ENCODE measurements around the gene MAD2L1BP. TPM values are rescaled to one million over a fixed set of nuclear protein-coding genes. Genes with fewer than 3 reads are reported as not detected.

MAD2L1BP gene
- total and polyA plus RNA-seq, 2 of the 13 experiments (the other 11 are each of a cell fraction or from before 2014, with no cell fraction given), result 54.2 to 55.5 TPM

- TF ChIP-seq ZNF710 (CRISPR knock-in tag; IDR thresholded peaks at IDR 0.05; ENCODE audit: borderline replicate concordance) (peak; percentile 96), FOXP1 (IDR thresholded peaks at IDR 0.05) (peak; percentile 45; the same call in 1 of the 2 replicates), FOXP1 (CRISPR knock-in tag; IDR thresholded peaks at IDR 0.05) (peak; percentile 97), ZFP36 (IDR thresholded peaks at IDR 0.05; ENCODE audit: borderline replicate concordance, low read depth, low read length, partially characterized antibody) (peak; percentile 20), GPN1 (CRISPR knock-in tag; IDR thresholded peaks at IDR 0.05; ENCODE audit: borderline replicate concordance) (no peak), ZHX1 (CRISPR knock-in tag; IDR thresholded peaks at IDR 0.05; ENCODE audit: low read depth) (0 out of 2 replicates have a peak, but pooled peaks have one; percentile 41), ZNF460 (CRISPR knock-in tag; IDR thresholded peaks at IDR 0.05; ENCODE audit: borderline replicate concordance) (no peak; the same call in 1 of the 2 replicates), ZNF101 (CRISPR knock-in tag; IDR thresholded peaks at IDR 0.05; ENCODE audit: borderline replicate concordance, low read depth) (no peak), ELK4 (CRISPR knock-in tag; IDR thresholded peaks at IDR 0.05; ENCODE audit: borderline replicate concordance) (no peak), NFKBIZ (CRISPR knock-in tag; IDR thresholded peaks at IDR 0.05) (peak; percentile 55; the same call in 1 of the 2 replicates), ZFP36L1 (CRISPR knock-in tag; IDR thresholded peaks at IDR 0.05) (peak; percentile 67; the same call in 1 of the 2 replicates), KLF9 (CRISPR knock-in tag; IDR thresholded peaks at IDR 0.05; ENCODE audit: low read depth) (no peak; the same call in 1 of the 2 replicates), ZNF354B (CRISPR knock-in tag; IDR thresholded peaks at IDR 0.05) (no peak), SUZ12 (IDR thresholded peaks at IDR 0.05; ENCODE audit: low read depth, low read length) (no peak), GATAD1 (CRISPR knock-in tag; IDR thresholded peaks at IDR 0.05) (peak; percentile 52; the same call in 1 of the 2 replicates), ZBTB7A (CRISPR knock-in tag; IDR thresholded peaks at IDR 0.05) (no peak), ZC3H4 (CRISPR knock-in tag; IDR thresholded peaks at IDR 0.05; ENCODE audit: borderline replicate concordance) (no peak), BRCA1 (CRISPR knock-in tag; IDR thresholded peaks at IDR 0.05) (no peak), ELF4 (CRISPR knock-in tag; IDR thresholded peaks at IDR 0.05; ENCODE audit: borderline replicate concordance) (no peak), ZFAT (CRISPR knock-in tag; conservative IDR thresholded peaks at IDR 0.05) (no peak), KLF15 (CRISPR knock-in tag; IDR thresholded peaks at IDR 0.05; ENCODE audit: borderline replicate concordance) (no peak), ATAD3A (CRISPR knock-in tag; IDR thresholded peaks at IDR 0.05) (no peak), ZNF556 (CRISPR knock-in tag; IDR thresholded peaks at IDR 0.05; ENCODE audit: borderline replicate concordance) (0 out of 2 replicates have a peak, but pooled peaks have one; percentile 25), CREB1 (IDR thresholded peaks at IDR 0.05) (no peak), CREB1 (CRISPR knock-in tag; IDR thresholded peaks at IDR 0.05) (no peak; the same call in 1 of the 2 replicates), JUN (CRISPR knock-in tag; IDR thresholded peaks at IDR 0.05) (no peak)
Measured at GRCh38 chr6:43671801-43672690, 36.4 kb downstream of the MAD2L1BP start (continued).
